Stimulated activated CD8-positive, alpha-beta memory T cell treated with anti-CD3 and anti-CD28 coated beads, Interleukin-4, amount 100 ng/mL, for 48 hours (primary cell): ENCODE results near the gene UBXN7.
"Not testable (repeated sequence)": the region's sequence is repeated elsewhere in the genome, so short reads cannot be mapped to it uniquely, and the experiment has no call there.

Source experiments
- DNase-seq: peaks from one replicate; pipeline ENCODE4 v3.0.0-alpha.2; 2020

The UBXN7 gene

DNA sequence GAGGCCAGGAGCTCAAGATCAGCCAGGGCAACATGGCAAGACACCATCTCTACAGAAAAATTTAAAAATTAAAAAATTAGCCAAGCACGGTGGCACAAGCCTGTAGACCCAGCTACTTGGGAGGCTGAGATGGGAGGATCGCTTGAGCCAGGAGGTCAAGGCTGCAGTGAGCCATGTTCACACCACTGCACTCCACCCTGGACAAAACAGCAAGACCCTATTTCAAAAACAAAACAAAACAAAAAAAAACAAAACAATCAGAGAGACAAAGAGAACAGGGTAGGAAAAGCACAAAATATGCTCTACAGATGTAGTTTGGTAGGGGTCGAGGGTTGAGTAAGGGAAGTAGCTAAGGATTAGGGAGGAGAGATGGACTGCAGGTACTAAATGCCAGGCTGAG lies 117.6 kb downstream of the UBXN7 start:
- no peak for DNase-seq

DNA sequence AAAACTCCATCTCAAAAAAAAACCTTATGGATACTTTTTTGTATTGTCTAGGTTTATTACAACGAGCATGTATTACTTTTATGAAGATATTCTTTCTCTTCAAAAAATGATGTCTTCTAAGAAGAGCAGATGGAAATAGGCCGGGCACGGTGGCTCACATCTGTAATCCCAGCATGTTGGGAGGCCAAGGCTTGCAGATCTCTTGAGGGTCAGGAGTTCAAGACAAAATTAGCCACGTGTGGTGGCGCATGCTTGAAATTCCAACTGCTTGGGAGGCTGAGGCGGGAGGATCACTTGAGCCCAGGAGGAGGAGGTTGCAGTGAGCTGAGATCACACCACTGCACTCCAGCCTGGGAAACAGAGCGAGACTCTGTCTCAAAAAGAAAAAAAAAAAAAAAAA lies 118.1 kb downstream of the UBXN7 start:
- DNase-seq = not testable (repeated sequence)

DNA sequence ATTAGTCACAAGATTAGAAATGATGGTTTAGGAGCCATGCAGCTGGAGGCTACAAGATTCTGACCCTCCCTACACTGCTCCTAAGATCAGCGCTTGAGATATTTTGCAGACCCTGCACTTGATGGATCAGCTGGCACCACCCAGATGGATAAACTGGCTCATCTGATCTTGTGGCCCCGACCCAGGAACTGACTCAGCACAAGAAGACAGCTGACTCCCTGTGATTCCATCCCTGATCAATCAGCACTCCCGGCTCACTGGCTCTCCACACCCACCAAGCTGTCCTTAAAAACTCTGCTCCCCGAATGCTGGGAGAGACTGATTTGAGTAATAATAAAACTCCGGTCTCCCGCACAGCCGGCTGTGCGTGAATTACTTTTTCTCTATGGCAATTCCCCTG lies 129.3 kb downstream of the UBXN7 start:
- DNase-seq = not testable (repeated sequence)

DNA sequence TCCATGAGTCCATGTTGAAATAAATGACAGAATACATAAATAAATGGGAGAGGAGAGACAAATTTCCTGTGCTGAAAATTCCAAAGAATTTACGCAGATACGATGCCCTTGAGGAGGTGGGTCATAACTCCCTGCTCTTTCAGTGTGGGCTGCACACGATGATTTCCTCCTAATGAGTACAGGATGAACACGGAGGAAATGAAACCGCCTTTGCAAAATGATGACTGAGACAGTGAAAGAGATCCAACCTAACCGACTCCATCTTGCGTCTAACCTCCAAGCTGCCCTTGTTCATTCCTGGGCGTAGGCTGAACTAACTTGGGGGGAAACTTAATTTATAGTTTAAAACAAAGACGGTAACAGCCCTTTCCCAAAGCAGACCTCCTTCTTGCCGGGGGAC lies 129.7 kb downstream of the UBXN7 start:
- DNase-seq = not testable (repeated sequence)

DNA sequence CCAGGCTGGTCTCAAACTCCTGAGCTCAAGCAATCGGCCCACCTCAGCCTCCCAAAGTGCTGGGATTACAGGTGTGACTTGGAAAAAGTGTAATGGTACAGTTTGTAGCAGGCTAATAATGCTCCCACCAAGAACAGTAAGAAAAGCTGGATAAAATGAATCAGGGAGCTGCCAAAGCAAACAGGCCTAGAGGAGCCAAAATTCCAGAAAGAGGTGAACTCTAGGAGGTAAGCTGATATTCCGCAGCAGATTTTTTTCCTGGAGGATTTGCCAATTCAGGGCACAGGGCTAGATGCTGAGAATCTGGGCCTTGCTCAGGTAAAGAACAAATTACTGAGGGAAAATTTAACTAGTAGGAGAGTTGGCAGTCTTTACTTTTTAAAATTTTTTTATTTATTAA lies 133.7 kb downstream of the UBXN7 start:
- no peak for DNase-seq
